H9 (cell line): ENCODE data around the gene OBI1. TPM values are rescaled to one million over a fixed set of nuclear protein-coding genes. Genes with fewer than 3 reads are reported as not detected.
A peak's percentile ranks its signal among the peaks of the same experiment; 100 is the strongest.

ENCODE experiments used
- DNase-seq: peaks from one replicate; pipeline ENCODE4 v3.0.0-alpha.2; 2017
- H2AFZ ChIP-seq: one replicate; pipeline ENCODE4 v1.6.1; 2013; ENCODE audit warnings: mild to moderate bottlenecking, low read length, control low read depth, moderate library complexity
- H2AK5ac ChIP-seq: 2 replicates; pipeline ENCODE4 v1.6.1; 2013; ENCODE audit warnings: low read length, control low read depth, mixed read lengths; ENCODE audit not compliant: insufficient read length
- H2BK120ac ChIP-seq: one replicate; pipeline ENCODE4 v1.6.1; 2013; ENCODE audit warnings: low read depth, mild to moderate bottlenecking, low read length, control low read depth, inconsistent platforms; ENCODE audit not compliant: poor library complexity, severe bottlenecking
- H2BK12ac ChIP-seq: 2 replicates; pipeline ENCODE4 v1.6.1; 2013; ENCODE audit warnings: low read length, control low read depth, mixed read lengths, low read depth; ENCODE audit not compliant: insufficient read length
- H2BK15ac ChIP-seq: 2 replicates; pipeline ENCODE4 v1.6.1; 2013; ENCODE audit warnings: low read depth, low read length, control low read depth
- H2BK20ac ChIP-seq: one replicate; pipeline ENCODE4 v1.6.1; 2013; ENCODE audit warnings: low read depth, mild to moderate bottlenecking, low read length, control low read depth, inconsistent platforms; ENCODE audit not compliant: poor library complexity, severe bottlenecking
- H2BK5ac ChIP-seq: 2 replicates; pipeline ENCODE4 v1.6.1; 2013; ENCODE audit warnings: low read length, control low read depth, mixed read lengths; ENCODE audit not compliant: insufficient read length
- H3K14ac ChIP-seq: 2 replicates; pipeline ENCODE4 v1.6.1; 2013; ENCODE audit warnings: low read length, control low read depth; ENCODE audit not compliant: insufficient read depth
- H3K18ac ChIP-seq: 2 replicates; pipeline ENCODE4 v1.6.1; 2013; ENCODE audit warnings: low read depth, mild to moderate bottlenecking, mixed read lengths, low read length, control low read depth; ENCODE audit not compliant: insufficient read length
- H3K23ac ChIP-seq: 2 replicates; pipeline ENCODE4 v1.6.1; 2013; ENCODE audit warnings: low read length, control low read depth, mixed read lengths, low read depth; ENCODE audit not compliant: insufficient read length
- H3K23me2 ChIP-seq: 2 replicates; pipeline ENCODE4 v1.6.1; 2013; ENCODE audit warnings: low read depth, mild to moderate bottlenecking, mixed read lengths, low read length, control low read depth; ENCODE audit not compliant: insufficient read length, poor library complexity, severe bottlenecking
- H3K27ac ChIP-seq: 2 replicates; pipeline ENCODE4 v1.5.1; 2013; ENCODE audit warnings: low read length, control low read depth, mixed read lengths, low read depth; ENCODE audit not compliant: insufficient read length
- H3K27me3 ChIP-seq: 2 replicates; pipeline ENCODE4 v1.6.1; 2013; ENCODE audit warnings: low read length, control low read depth, inconsistent platforms; ENCODE audit not compliant: insufficient read depth
- H3K4ac ChIP-seq: 2 replicates; pipeline ENCODE4 v1.6.1; 2013; ENCODE audit warnings: low read depth, mild to moderate bottlenecking, control low read depth, inconsistent platforms, low read length, moderate library complexity
- H3K4me1 ChIP-seq: 2 replicates; pipeline ENCODE4 v1.6.1; 2013; ENCODE audit warnings: low read length, control low read depth, inconsistent platforms; ENCODE audit not compliant: insufficient read depth
- H3K4me2 ChIP-seq: 2 replicates; pipeline ENCODE4 v1.6.1; 2013; ENCODE audit warnings: low read length, control low read depth, mixed read lengths; ENCODE audit not compliant: insufficient read length, insufficient read depth
- H3K56ac ChIP-seq: 2 replicates; pipeline ENCODE4 v1.6.1; 2013; ENCODE audit warnings: low read depth, mild to moderate bottlenecking, mixed read lengths, low read length, control low read depth; ENCODE audit not compliant: insufficient read length
- H3K79me1 ChIP-seq: 2 replicates; pipeline ENCODE4 v1.6.1; 2013; ENCODE audit warnings: low read depth, mild to moderate bottlenecking, moderate library complexity, low read length, control low read depth, inconsistent platforms; ENCODE audit not compliant: insufficient read depth, poor library complexity, severe bottlenecking
- H3K79me2 ChIP-seq: 2 replicates; pipeline ENCODE4 v1.6.1; 2013; ENCODE audit warnings: low read length, control low read depth, inconsistent platforms; ENCODE audit not compliant: insufficient read depth
- H3K9ac ChIP-seq: 2 replicates; pipeline ENCODE4 v1.6.1; 2013; ENCODE audit warnings: low read length, control low read depth, mixed read lengths; ENCODE audit not compliant: insufficient read length; ENCODE audit errors: extremely low read depth
- H3K9me3 ChIP-seq: one replicate; pipeline ENCODE4 v1.6.1; 2013; ENCODE audit warnings: low read depth, low read length, inconsistent platforms; ENCODE audit not compliant: control insufficient read depth
- H3T11ph ChIP-seq: one replicate; pipeline ENCODE4 v1.6.1; 2013; ENCODE audit warnings: mild to moderate bottlenecking, low read length, control low read depth, inconsistent platforms
- H4K20me1 ChIP-seq: one replicate; pipeline ENCODE4 v1.6.1; 2013; ENCODE audit not compliant: control insufficient read depth, insufficient read length, insufficient read depth
- H4K5ac ChIP-seq: 2 replicates; pipeline ENCODE4 v1.6.1; 2013; ENCODE audit warnings: low read depth, mild to moderate bottlenecking, mixed read lengths, low read length, control low read depth; ENCODE audit not compliant: insufficient read length
- H4K8ac ChIP-seq: replicated peaks from 2 replicates; pipeline ENCODE4 v1.6.1; 2013; ENCODE audit warnings: low read length, control low read depth, mixed read lengths, low read depth; ENCODE audit not compliant: insufficient read length
- H4K91ac ChIP-seq: 2 replicates; pipeline ENCODE4 v1.6.1; 2013; ENCODE audit warnings: low read depth, mild to moderate bottlenecking, moderate library complexity, mixed read lengths, low read length, control low read depth; ENCODE audit not compliant: insufficient read length
- H3K27ac Mint-ChIP-seq, 3 experiments: 2 replicates in 2 of 3; 3 replicates in 1 of 3; pipeline ENCODE4 v1.8.0; 2020 to 2021; ENCODE audit warnings: mixed read lengths in 3 of 3, mild to moderate bottlenecking in 1 of 3, moderate library complexity in 1 of 3
- H3K27me3 Mint-ChIP-seq: 2 replicates; pipeline ENCODE4 v1.8.0; 2021; ENCODE audit warnings: low read depth, mild to moderate bottlenecking, moderate library complexity, mixed read lengths
- H3K36me3 Mint-ChIP-seq, 3 experiments: 2 replicates in 2 of 3; 3 replicates in 1 of 3; pipeline ENCODE4 v1.8.0; 2020 to 2021; ENCODE audit warnings: low read depth in 3 of 3, mixed read lengths in 3 of 3; ENCODE audit not compliant: insufficient read depth in 1 of 3
- H3K4me1 Mint-ChIP-seq, 2 experiments: 2 replicates each; pipeline ENCODE4 v1.8.0; 2020; ENCODE audit warnings: mixed read lengths in 2 of 2
- H3K4me3 Mint-ChIP-seq, 2 experiments: 2 replicates in 1 of 2; 3 replicates in 1 of 2; pipeline ENCODE4 v1.8.0; 2020 to 2021; ENCODE audit warnings: mild to moderate bottlenecking in 2 of 2, mixed read lengths in 2 of 2, moderate library complexity in 1 of 2
- H3K9me3 Mint-ChIP-seq, 2 experiments: 2 replicates in 1 of 2; 3 replicates in 1 of 2; pipeline ENCODE4 v1.8.0; 2020; ENCODE audit warnings: mild to moderate bottlenecking in 2 of 2, mixed read lengths in 2 of 2, moderate library complexity in 1 of 2
- CTCF ChIP-seq: fragments of 200-600 bp; sonication (generic); conservative IDR thresholded peaks from 3 replicates; pipeline ENCODE4 v1.8.0; 2021; ENCODE audit warnings: antibody characterized with exemption, mild to moderate bottlenecking
- total RNA-seq: library from RNA; stranded (reverse); gene quantifications from 2 replicates; pipeline ENCODE4 v1.2.1, GENCODE V29; 2021

Gene OBI1
- total RNA-seq, 1 experiment from 2014 or later = 24.4 TPM

GRCh38 chr13:78655906-78656305, 3.0 kb downstream of the OBI1 start:
- Histone ChIP-seq H2BK15ac (no peak overlapping the region), H4K8ac (no peak overlapping the region), H3K79me2 (peaks cover 18% of the 10 kb centered on the region; the same call in 1 of the 2 replicates), H3T11ph (no peak overlapping the region), H2AFZ (no peak overlapping the region), H3K23ac (no peak overlapping the region), H3K4me2 (no peak overlapping the region), H4K20me1 (peaks cover 4% of the 10 kb centered on the region), H3K18ac (no peak overlapping the region), H3K27me3 (peaks cover 4% of the 10 kb centered on the region; the same call in 1 of the 2 replicates), H3K4ac (no peak overlapping the region), H2BK120ac (no peak overlapping the region), H4K91ac (no peak overlapping the region), H2AK5ac (no peak overlapping the region), H3K27ac (no peak overlapping the region), H2BK12ac (no peak overlapping the region), H2BK20ac (no peak overlapping the region), H3K9ac (no peak overlapping the region), H3K4me1 (peaks cover 4% of the 10 kb centered on the region), H3K23me2 (peaks cover 4% of the 10 kb centered on the region), H3K79me1 (peaks cover 10% of the 10 kb centered on the region), H3K56ac (no peak overlapping the region), H3K14ac (no peak overlapping the region), H2BK5ac (no peak overlapping the region), H3K9me3 (no peaks in the 10 kb centered on the region), H4K5ac (no peak overlapping the region)
- no peak for DNase-seq
- no peak for TF ChIP-seq CTCF
- H3K9me3 Mint-ChIP-seq = no peaks in the 10 kb centered on the region
- peaks cover 42% of the 10 kb centered on the region for H3K27me3 Mint-ChIP-seq
- peak overlapping the region in 1 of 2 experiments; percentile 13; a peak in 2 of 5 replicates for H3K4me3 Mint-ChIP-seq
- no peak overlapping the region for H3K27ac Mint-ChIP-seq
- H3K4me1 Mint-ChIP-seq = peaks cover 48 to 49% of the 10 kb centered on the region in 2 experiments
- H3K36me3 Mint-ChIP-seq = peaks cover 0 to 15% (median 12%) of the 10 kb centered on the region in 3 experiments; a peak in 4 of 7 replicates
